Stomach smooth muscle (tissue), 2 donors: ENCODE results near the gene ZBTB7C.

Source experiments
- H3K27ac ChIP-seq: one replicate; pipeline ENCODE4 v1.7.0; 2013; ENCODE audit warnings: mild to moderate bottlenecking, low read length, inconsistent platforms
- H3K27me3 ChIP-seq, 2 donors: one replicate each; pipeline ENCODE4 v1.7.0; 2013; ENCODE audit warnings: low read length in 2 of 2; ENCODE audit not compliant: insufficient read depth in 2 of 2, control insufficient read depth in 1 of 2
- H3K36me3 ChIP-seq, 2 donors: one replicate each; pipeline ENCODE4 v1.7.0; 2013; ENCODE audit warnings: low read length in 2 of 2; ENCODE audit not compliant: control insufficient read depth in 2 of 2, insufficient read depth in 2 of 2
- H3K4me1 ChIP-seq: one replicate; pipeline ENCODE4 v1.7.0; 2013; ENCODE audit warnings: low read length; ENCODE audit not compliant: control insufficient read depth, insufficient read depth
- H3K4me3 ChIP-seq, 2 donors: one replicate each; pipeline ENCODE4 v1.7.0; 2013; ENCODE audit warnings: low read length in 2 of 2
- H3K9ac ChIP-seq, 2 donors: one replicate each; pipeline ENCODE4 v1.7.0; 2013; ENCODE audit warnings: low read length in 2 of 2, mild to moderate bottlenecking in 1 of 2
- H3K9me3 ChIP-seq, 2 donors: one replicate each; pipeline ENCODE4 v1.7.0; 2013; ENCODE audit warnings: low read length in 2 of 2; ENCODE audit not compliant: control insufficient read depth in 2 of 2
- donor health status: healthy.
- donor health status: Pancreatic carcinoma.

The ZBTB7C gene

GRCh38 chr18:48367557-48367956, 41.6 kb downstream of the ZBTB7C start:
- Histone ChIP-seq H3K9ac (no peak overlapping the region), H3K27ac (no peak overlapping the region), H3K36me3 (no peaks in the 10 kb centered on the region), H3K4me3 (no peak overlapping the region), H3K27me3 (no peaks in the 10 kb centered on the region), H3K4me1 (no peaks in the 10 kb centered on the region), H3K9me3 (no peaks in the 10 kb centered on the region)

- Histone ChIP-seq H3K36me3 (no peaks in the 10 kb centered on the region), H3K4me1 (no peaks in the 10 kb centered on the region), H3K27me3 (no peaks in the 10 kb centered on the region), H3K4me3 (no peak overlapping the region), H3K27ac (no peak overlapping the region), H3K9ac (no peak overlapping the region), H3K9me3 (no peaks in the 10 kb centered on the region)
Measured at GRCh38 chr18:48365965-48366364, 43.2 kb downstream of the ZBTB7C start.

GRCh38 chr18:48364146-48364545, 45.0 kb downstream of the ZBTB7C start:
- no peak overlapping the region for H3K4me3 ChIP-seq
- H3K4me1 ChIP-seq: no peaks in the 10 kb centered on the region
- H3K27me3 ChIP-seq: no peaks in the 10 kb centered on the region
- H3K36me3 ChIP-seq: no peaks in the 10 kb centered on the region
- H3K27ac ChIP-seq: no peak overlapping the region
- no peak overlapping the region for H3K9ac ChIP-seq
- H3K9me3 ChIP-seq: no peaks in the 10 kb centered on the region

GRCh38 chr18:48363175-48363574, 46.0 kb downstream of the ZBTB7C start:
- Histone ChIP-seq H3K36me3 (no peaks in the 10 kb centered on the region), H3K27ac (no peak overlapping the region), H3K9ac (no peak overlapping the region), H3K27me3 (no peaks in the 10 kb centered on the region), H3K9me3 (no peaks in the 10 kb centered on the region), H3K4me1 (no peaks in the 10 kb centered on the region), H3K4me3 (no peak overlapping the region)

- no peaks in the 10 kb centered on the region for H3K36me3 ChIP-seq
- no peak overlapping the region for H3K4me3 ChIP-seq
- no peak overlapping the region for H3K9ac ChIP-seq
- no peaks in the 10 kb centered on the region for H3K9me3 ChIP-seq
- no peaks in the 10 kb centered on the region for H3K4me1 ChIP-seq
- H3K27ac ChIP-seq: no peak overlapping the region
- H3K27me3 ChIP-seq: no peaks in the 10 kb centered on the region
Measured at GRCh38 chr18:48361801-48362200, 47.4 kb downstream of the ZBTB7C start.

- no peak overlapping the region for H3K9ac ChIP-seq
- no peak overlapping the region for H3K27ac ChIP-seq
- no peaks in the 10 kb centered on the region for H3K4me1 ChIP-seq
- H3K9me3 ChIP-seq: no peaks in the 10 kb centered on the region
- H3K36me3 ChIP-seq: no peaks in the 10 kb centered on the region
- no peak overlapping the region for H3K4me3 ChIP-seq
- no peaks in the 10 kb centered on the region for H3K27me3 ChIP-seq
Measured at GRCh38 chr18:48360376-48361021, 48.7 kb downstream of the ZBTB7C start.

- Histone ChIP-seq H3K9me3 (no peaks in the 10 kb centered on the region), H3K27me3 (no peaks in the 10 kb centered on the region), H3K9ac (no peak overlapping the region), H3K36me3 (no peaks in the 10 kb centered on the region), H3K4me1 (no peaks in the 10 kb centered on the region), H3K4me3 (no peak overlapping the region), H3K27ac (no peak overlapping the region)
Measured at GRCh38 chr18:48359626-48360025, 49.6 kb downstream of the ZBTB7C start.

- Histone ChIP-seq H3K9me3 (no peaks in the 10 kb centered on the region), H3K36me3 (no peaks in the 10 kb centered on the region), H3K9ac (no peak overlapping the region), H3K27me3 (no peaks in the 10 kb centered on the region), H3K4me1 (no peaks in the 10 kb centered on the region), H3K27ac (no peak overlapping the region), H3K4me3 (no peak overlapping the region)
Measured at GRCh38 chr18:48358868-48359267, 50.3 kb downstream of the ZBTB7C start.

- no peaks in the 10 kb centered on the region for H3K27me3 ChIP-seq
- H3K4me1 ChIP-seq: no peaks in the 10 kb centered on the region
- H3K9ac ChIP-seq: no peak overlapping the region
- H3K9me3 ChIP-seq: no peaks in the 10 kb centered on the region
- no peak overlapping the region for H3K27ac ChIP-seq
- no peaks in the 10 kb centered on the region for H3K36me3 ChIP-seq
- H3K4me3 ChIP-seq: no peak overlapping the region
Measured at GRCh38 chr18:48356909-48357631, 52.1 kb downstream of the ZBTB7C start.

- Histone ChIP-seq H3K27ac (no peak overlapping the region), H3K36me3 (no peaks in the 10 kb centered on the region), H3K4me1 (no peaks in the 10 kb centered on the region), H3K27me3 (no peaks in the 10 kb centered on the region), H3K4me3 (no peak overlapping the region), H3K9me3 (no peaks in the 10 kb centered on the region), H3K9ac (no peak overlapping the region)
Measured at GRCh38 chr18:48356151-48356745, 52.9 kb downstream of the ZBTB7C start.
